Thyroid gland (tissue), 4 donors: Measurements from ENCODE around the gene UBE2E2. TPM values are rescaled to one million over a fixed set of nuclear protein-coding genes. Genes with fewer than 3 reads are reported as not detected.

Experiments
- DNase-seq, 2 donors: peaks; one replicate each; pipeline ENCODE4 v3.0.0-alpha.2; 2019
- H3K27ac ChIP-seq, 3 donors: fragments of 200-600 bp; sonication (generic); 1 replicate in 2 of 3; 2 replicates in 1 of 3; pipeline ENCODE4 v1.5.1; 2016 to 2019; ENCODE audit warnings: mild to moderate bottlenecking in 1 of 3, moderate library complexity in 1 of 3
- H3K27me3 ChIP-seq: fragments of 200-600 bp; sonication (generic); one replicate; pipeline ENCODE4 v1.5.1; 2019
- H3K36me3 ChIP-seq, 2 donors: fragments of 200-600 bp; sonication (generic); one replicate each; pipeline ENCODE4 v1.5.1; 2016 to 2019
- H3K4me1 ChIP-seq, 2 donors: fragments of 200-600 bp; sonication (generic); one replicate each; pipeline ENCODE4 v1.5.1; 2017 to 2019
- H3K4me3 ChIP-seq, 3 donors: fragments of 200-600 bp; sonication (generic); replicated peaks in 1 of 3; 1 replicate in 2 of 3; 2 replicates in 1 of 3; pipeline ENCODE4 v1.5.1; 2016; ENCODE audit warnings: mild to moderate bottlenecking in 1 of 3
- H3K9me3 ChIP-seq: fragments of 200-600 bp; sonication (generic); one replicate; pipeline ENCODE4 v1.5.1; 2017
- CTCF ChIP-seq, 6 experiments: fragments of 200-600 bp in 3 of 6; fragments of 450-650 bp in 3 of 6; sonication (generic) in 3 of 6; IDR thresholded peaks; one replicate each; pipeline ENCODE4 v1.5.1; 2016 to 2019; ENCODE audit warnings: antibody characterized with exemption in 6 of 6, mild to moderate bottlenecking in 2 of 6, inconsistent platforms in 1 of 6, moderate library complexity in 1 of 6
- POLR2A ChIP-seq, 2 donors: fragments of 450-650 bp; IDR thresholded peaks; one replicate each; pipeline ENCODE4 v1.6.1; 2017; ENCODE audit warnings: antibody characterized with exemption in 2 of 2, mild to moderate bottlenecking in 2 of 2, moderate library complexity in 1 of 2
- WGBS, 2 donors: methylation state at CpG; one replicate each; pipeline ENCODE4 v1.1.5; 2017; 5-methylcytosine and 5-hydroxymethylcytosine counted together
- intact Hi-C: fragments of 100-400 bp; cut with DNase I; formaldehyde crosslinking; loops from one replicate; pipeline ENCODE4 v1.15.1; 2023
- total RNA-seq, 4 donors: library from RNA; depleted of rRNA; stranded (reverse); fragments of >200 nt; gene quantifications; one replicate each; pipeline ENCODE4 v1.2.3, GENCODE V29; 2016

Gene UBE2E2
- total RNA-seq, 4 donors from 2014 or later = 28.5 to 46.0 (median 38.4) TPM

- H3K4me1 ChIP-seq = peaks cover 0 to 2% of the 10 kb centered on the region in 2 donors
These were observed 192.0 kb downstream of the UBE2E2 start for GRCh38 chr3:23395115-23395514.

GRCh38 chr3:23396746-23397145 lies 193.6 kb downstream of the UBE2E2 start:
- TF ChIP-seq CTCF (IDR thresholded peaks at IDR 0.05) (no peak), POLR2A (IDR thresholded peaks at IDR 0.05) (no peak)
- no peak overlapping the region for H3K4me3 ChIP-seq
- H3K27ac ChIP-seq = no peak overlapping the region
- no peaks in the 10 kb centered on the region for H3K36me3 ChIP-seq
- no peak for DNase-seq
- 90% methylated on average over 3 of the region's 3 CpGs for WGBS, 2 donors
- no peaks in the 10 kb centered on the region for H3K27me3 ChIP-seq
- H3K4me1 ChIP-seq = peaks cover 0 to under 1% of the 10 kb centered on the region in 2 donors
- no peaks in the 10 kb centered on the region for H3K9me3 ChIP-seq
- intact Hi-C loops = no loop called here

More at GRCh38 chr3:23395115-23395514, 192.0 kb downstream of the UBE2E2 start:
- Histone ChIP-seq H3K36me3 (no peaks in the 10 kb centered on the region), H3K27me3 (no peaks in the 10 kb centered on the region), H3K27ac (no peak overlapping the region), H3K4me3 (no peak overlapping the region), H3K9me3 (no peaks in the 10 kb centered on the region)
- TF ChIP-seq POLR2A (IDR thresholded peaks at IDR 0.05) (no peak), CTCF (IDR thresholded peaks at IDR 0.05) (no peak)
- intact Hi-C loops = no loop called here
- WGBS, 2 donors = 94 to 97% methylated on average over 4 of the region's 4 CpGs
- DNase-seq = no peak

GRCh38 chr3:23399221-23399620 lies 196.1 kb downstream of the UBE2E2 start:
- intact Hi-C loops = no loop called here
- WGBS, 2 donors = 93 to 95% methylated on average over 1 of the region's 1 CpG
- H3K4me3 ChIP-seq = no peak overlapping the region
- DNase-seq = no peak
- H3K4me1 ChIP-seq = no peaks in the 10 kb centered on the region
- TF ChIP-seq CTCF (IDR thresholded peaks at IDR 0.05) (no peak), POLR2A (IDR thresholded peaks at IDR 0.05) (no peak)
- H3K36me3 ChIP-seq = no peaks in the 10 kb centered on the region
- no peaks in the 10 kb centered on the region for H3K9me3 ChIP-seq
- H3K27ac ChIP-seq = no peak overlapping the region
- H3K27me3 ChIP-seq = no peaks in the 10 kb centered on the region

- no peak overlapping the region for H3K4me3 ChIP-seq
- intact Hi-C loops = no loop called here
- no peaks in the 10 kb centered on the region for H3K27me3 ChIP-seq
- H3K9me3 ChIP-seq = no peaks in the 10 kb centered on the region
- no peak for DNase-seq
- no peak overlapping the region for H3K27ac ChIP-seq
- whole genome bisulfite sequencing, 2 donors = 93 to 94% methylated on average over 2 of the region's 2 CpGs
- H3K36me3 ChIP-seq = no peaks in the 10 kb centered on the region
- no peaks in the 10 kb centered on the region for H3K4me1 ChIP-seq
- TF ChIP-seq CTCF (IDR thresholded peaks at IDR 0.05) (no peak), POLR2A (IDR thresholded peaks at IDR 0.05) (no peak)
These were observed 199.8 kb downstream of the UBE2E2 start for GRCh38 chr3:23402728-23403492.

- Histone ChIP-seq H3K36me3 (no peaks in the 10 kb centered on the region), H3K9me3 (no peaks in the 10 kb centered on the region), H3K4me3 (no peak overlapping the region), H3K27ac (no peak overlapping the region), H3K27me3 (no peaks in the 10 kb centered on the region), H3K4me1 (no peaks in the 10 kb centered on the region)
- no peak for DNase-seq
- intact Hi-C loops = no loop called here
- TF ChIP-seq CTCF (IDR thresholded peaks at IDR 0.05) (no peak), POLR2A (IDR thresholded peaks at IDR 0.05) (no peak)
These were observed 201.1 kb downstream of the UBE2E2 start for GRCh38 chr3:23404246-23404645.
